Stimulated activated CD8-positive, alpha-beta memory T cell treated with anti-CD3 and anti-CD28 coated beads, Interleukin-12 subunit alpha, Interleukin-12 subunit beta, amount 100 ng/mL, for 24 hours (primary cell): ENCODE data around the gene TSPAN15.

Experiments used
- DNase-seq: peaks from one replicate; pipeline ENCODE4 v3.0.0-alpha.2; 2020; ENCODE audit errors: extremely low read depth

TSPAN15 gene

GRCh38 chr10:69552268-69552667 lies 101.0 kb downstream of the TSPAN15 start:
- no peak for DNase-seq

- DNase-seq = no peak
Measured at GRCh38 chr10:69553328-69553727, 102.1 kb downstream of the TSPAN15 start.

- no peak for DNase-seq
Measured at GRCh38 chr10:69554611-69555010, 103.3 kb downstream of the TSPAN15 start.
